GM11168 (cell line): ENCODE measurements around the gene XRCC4.

Experiments used
- in situ Hi-C: fragments of 300-500 bp; cut with MboI; formaldehyde crosslinking; loops from one replicate; pipeline ENCODE4 v1.12.0; 2022; ENCODE audit warnings: low sequenced_read_pairs; ENCODE audit not compliant: unreplicated experiment

The XRCC4 gene

DNA sequence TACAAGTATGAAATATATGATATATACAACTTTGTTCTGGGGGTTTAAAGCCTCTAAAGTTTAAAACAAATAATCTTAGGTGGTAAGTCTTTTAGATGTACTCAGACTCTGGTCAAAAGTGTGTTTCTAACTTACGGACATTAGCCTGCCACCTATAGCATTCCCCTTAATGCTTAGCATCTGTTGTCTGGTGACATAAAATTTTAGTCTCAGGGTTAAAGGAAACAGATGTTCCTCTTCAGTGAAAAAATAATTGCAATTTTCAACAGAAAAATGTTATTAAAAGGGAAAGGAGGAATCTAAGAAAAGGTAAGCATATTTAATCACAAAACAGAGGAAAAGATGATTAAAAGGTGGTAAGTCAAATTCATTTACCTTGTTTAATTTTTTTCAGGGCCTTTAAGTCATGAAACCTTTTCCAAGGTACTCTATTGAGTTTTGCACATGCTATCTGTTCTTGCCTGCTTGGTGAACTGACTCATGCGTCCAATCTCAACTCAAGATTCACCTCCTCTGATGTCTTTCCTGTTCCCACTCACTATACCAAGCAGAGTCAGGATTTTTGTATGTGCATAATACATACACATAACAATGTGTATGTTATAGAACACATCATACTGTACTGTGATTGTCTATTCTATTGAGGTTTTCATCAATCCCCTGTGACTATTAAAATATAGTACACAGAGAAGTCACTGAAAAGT, 8.1 kb upstream of the XRCC4 start:
- in situ Hi-C loops: no loop called here

GRCh38 chr5:83071286-83072051, 5.9 kb upstream of the XRCC4 start:
- in situ Hi-C loops: no loop called here

- in situ Hi-C loops: no loop called here
Measured at GRCh38 chr5:83072966-83073365, 4.4 kb upstream of the XRCC4 start.

- in situ Hi-C loops: no loop called here
Measured at GRCh38 chr5:83077662-83078261, 415 bp downstream of the XRCC4 start.

- in situ Hi-C loops: no loop called here
Measured at GRCh38 chr5:83082750-83083149, 5.4 kb downstream of the XRCC4 start.

GRCh38 chr5:83084336-83084735, 7.0 kb downstream of the XRCC4 start:
- in situ Hi-C loops: no loop called here

DNA sequence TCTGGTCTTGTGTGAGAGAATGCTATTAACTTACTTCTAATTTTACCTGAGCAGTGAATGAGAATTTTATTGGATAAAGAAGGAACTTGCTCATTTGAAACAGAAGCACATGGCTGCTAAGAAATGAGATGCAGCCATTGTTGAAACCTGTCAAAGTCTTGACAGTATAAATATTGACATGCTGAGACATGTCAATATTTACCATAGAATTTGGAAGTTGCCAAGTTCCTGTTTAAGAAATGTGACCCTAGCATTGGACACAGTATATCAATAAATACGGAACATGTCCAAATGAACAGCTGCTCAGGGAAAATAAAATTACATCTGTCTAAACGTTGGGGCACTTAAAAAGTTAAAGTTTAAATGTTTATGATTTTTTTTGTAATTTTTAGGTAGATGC, 7.8 kb downstream of the XRCC4 start:
- in situ Hi-C loops: no loop called here

GRCh38 chr5:83090169-83090568, 12.8 kb downstream of the XRCC4 start:
- in situ Hi-C loops: no loop called here

DNA sequence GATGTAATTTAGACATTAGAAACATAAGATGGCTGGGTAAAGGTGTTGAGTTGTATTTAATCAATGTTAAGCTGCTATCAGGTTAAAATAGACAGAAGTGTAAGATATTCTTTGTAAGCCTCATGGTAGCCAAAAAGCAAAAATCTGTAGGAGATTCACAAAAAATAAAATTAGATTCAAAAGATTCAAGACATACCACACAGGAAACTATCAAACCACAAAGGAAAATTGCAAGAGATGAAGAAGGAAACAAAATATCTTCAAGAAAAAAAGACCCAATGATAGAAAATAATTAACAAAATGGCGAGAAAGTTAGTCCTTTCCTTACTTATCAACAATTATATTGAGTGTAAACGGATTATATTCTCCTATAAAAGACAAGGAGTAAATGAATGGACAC, 15.3 kb downstream of the XRCC4 start:
- in situ Hi-C loops: no loop called here

GRCh38 chr5:83093692-83094091, 16.3 kb downstream of the XRCC4 start:
- in situ Hi-C loops: no loop called here

DNA sequence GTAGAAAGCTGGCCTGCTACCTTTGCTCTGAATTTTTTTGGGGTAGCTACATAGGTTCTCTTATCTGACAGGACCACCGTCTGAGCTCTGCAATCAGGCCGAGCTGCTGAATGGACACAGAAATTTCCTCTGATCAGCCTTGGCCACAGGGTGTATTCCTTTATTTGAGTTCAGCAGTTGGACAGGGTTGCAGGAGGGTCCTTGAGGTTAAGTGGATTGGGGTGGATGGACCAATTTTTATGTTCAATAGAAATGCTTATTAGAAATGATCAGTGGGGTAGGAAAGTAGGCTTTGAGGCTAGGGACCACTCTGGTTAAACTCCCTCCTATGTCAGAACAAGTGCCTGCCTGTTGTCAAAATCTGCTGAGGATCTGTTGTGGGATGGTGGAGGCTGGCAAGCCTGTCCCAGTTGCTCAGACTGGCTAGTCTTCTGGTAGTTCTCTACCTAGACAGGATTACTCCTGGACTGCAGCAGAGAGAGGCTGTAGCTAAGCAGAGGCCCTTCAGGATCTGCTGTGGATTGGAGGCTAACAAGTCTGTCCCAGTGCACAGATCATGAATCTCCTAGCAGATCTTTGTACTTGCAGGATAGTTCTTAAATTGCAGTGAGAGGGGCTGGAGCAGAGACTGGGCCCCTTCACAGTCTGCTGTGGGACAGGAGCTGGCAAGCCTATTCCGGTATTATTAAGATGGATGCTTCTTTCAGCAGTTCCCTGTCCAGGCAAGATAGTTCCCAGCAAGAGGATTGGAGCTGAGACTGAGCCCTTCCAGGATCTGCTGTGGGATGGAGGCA, 18.0 kb downstream of the XRCC4 start:
- in situ Hi-C loops: no loop called here

DNA sequence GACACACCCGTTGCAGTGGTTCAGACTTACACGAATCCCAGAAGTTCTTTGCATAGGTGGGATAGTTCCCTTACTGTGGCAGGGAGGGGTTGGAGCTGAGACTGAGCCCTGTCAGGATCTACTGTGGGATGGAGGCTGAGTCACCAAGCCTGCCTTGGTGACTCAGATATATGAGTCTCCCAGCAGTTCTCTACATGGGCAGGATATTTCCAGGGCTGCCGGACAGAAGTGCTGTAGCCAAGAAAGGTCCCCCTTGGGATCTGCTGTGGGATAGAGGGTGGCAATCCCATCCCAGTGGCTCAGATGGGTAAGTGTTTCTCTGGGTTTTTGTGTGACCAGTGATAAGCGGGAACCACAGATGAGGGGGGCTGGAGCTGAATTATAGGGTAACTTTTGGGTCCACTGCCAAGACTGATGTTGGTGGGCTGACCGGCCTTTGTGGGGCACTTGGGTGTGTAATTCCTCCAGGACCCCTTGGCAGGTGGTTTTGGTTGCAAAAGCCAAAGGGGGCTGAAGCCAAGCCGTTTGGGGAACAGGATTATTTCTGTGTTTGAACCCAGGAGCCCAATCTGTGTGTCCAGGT, 18.7 kb downstream of the XRCC4 start:
- in situ Hi-C loops: no loop called here

DNA sequence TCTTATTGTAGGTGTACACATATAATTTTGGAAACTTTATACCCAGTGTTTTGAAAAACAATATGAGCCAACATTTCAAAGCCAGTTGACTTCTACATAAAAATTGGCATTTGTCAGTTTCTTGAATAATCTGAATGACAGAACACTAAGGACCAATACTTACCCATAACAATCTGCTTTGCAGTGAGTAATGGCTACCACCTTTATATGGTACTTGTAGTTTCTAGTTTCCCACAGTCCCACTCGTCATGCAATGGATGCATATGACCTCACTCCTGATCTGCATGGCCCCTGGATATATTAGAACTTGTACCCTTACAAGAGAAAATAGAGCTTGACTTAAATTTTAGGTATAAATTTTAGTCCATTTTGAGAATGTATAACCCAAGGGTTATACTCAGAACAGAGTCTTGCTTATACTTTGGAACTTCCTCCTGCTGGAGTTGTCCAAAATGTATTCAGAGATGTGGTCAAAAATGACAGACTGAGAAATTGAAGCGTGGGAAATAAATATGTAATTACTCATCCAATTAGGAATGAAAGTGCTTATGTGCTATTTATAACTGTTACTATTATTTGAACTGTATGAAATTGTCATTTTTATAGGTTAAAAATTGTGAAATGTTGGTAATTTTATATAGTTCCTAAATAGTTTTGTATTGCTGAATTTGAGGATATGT, 19.5 kb downstream of the XRCC4 start:
- in situ Hi-C loops: no loop called here

DNA sequence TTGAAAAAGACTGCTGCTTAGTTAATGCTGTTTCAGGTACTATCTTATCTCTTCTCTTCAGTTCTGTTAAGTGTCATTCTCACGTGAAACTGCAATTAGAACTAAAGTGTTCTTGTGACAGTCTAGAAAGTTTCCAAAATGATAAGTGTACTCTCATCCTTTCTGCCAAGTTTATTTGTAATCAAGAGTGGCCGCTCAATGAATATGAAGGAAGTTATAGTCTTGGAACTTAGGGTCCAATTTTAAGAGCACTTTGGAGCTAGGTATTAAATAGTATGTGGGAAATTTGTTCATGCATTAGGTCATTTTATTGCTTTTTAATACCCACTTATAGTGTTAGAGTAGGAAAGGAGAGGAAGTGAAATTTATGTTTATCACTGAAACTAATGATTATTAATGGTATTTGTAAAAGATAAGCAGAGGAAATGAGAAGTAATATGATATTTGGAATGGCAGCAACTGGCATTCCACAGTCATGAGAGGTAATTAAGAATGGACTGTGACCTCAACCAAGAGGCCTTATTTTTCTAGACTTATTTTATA, 20.4 kb downstream of the XRCC4 start:
- in situ Hi-C loops: no loop called here

DNA sequence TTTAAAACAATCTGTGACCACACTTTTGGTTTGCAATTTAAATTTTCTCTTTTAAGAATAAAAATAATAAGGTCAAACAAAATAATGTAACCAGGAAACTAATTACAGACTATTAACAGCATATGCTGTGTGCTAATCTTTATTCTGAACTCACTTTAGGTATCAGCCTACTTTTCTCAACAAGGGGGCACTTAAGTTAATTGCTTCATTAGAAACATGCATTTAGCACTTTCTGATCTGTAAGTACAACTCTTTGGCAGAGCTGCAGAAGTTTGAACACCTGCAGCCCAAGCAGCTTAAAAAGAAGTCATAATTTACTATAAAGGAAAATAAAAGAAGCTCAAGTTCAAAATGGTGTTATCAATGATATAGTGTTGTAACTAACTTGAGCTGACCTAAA, 21.7 kb downstream of the XRCC4 start:
- in situ Hi-C loops: no loop called here

DNA sequence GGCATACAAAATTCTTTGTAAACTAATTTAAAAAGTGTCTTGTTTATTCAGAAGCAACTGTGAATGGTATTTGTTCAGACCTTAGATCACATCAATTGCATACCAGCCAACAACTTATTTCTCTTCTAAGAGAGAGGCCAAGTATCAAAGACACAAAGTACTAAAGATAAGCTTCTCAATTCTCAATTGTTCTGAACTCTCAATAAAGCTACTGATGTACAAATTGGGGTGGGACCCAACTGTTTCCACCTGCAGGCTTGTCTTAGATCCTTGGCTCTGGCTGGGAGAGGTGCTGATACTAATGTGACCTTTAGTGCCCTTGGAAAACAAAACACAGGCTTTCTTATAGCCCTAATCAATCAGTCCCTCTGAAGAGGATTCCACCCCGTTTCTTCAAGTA, 22.1 kb downstream of the XRCC4 start:
- in situ Hi-C loops: no loop called here

GRCh38 chr5:83101514-83101913, 24.2 kb downstream of the XRCC4 start:
- in situ Hi-C loops: no loop called here

GRCh38 chr5:83102364-83102980, 25.1 kb downstream of the XRCC4 start:
- in situ Hi-C loops: no loop called here

GRCh38 chr5:83104021-83104420, 26.7 kb downstream of the XRCC4 start:
- in situ Hi-C loops: no loop called here
